OCI-LY7 (cell line): ENCODE results near the gene CMTM7. TPM values are rescaled to one million over a fixed set of nuclear protein-coding genes. Genes with fewer than 3 reads are reported as not detected.
A peak's percentile ranks its signal among the peaks of the same experiment; 100 is the strongest.

Experiments
- Bru-seq: library from RNA; stranded (reverse); fragments of 400-500 nt; gene quantifications from one replicate; lab custom pipeline; 2021; lab: Mats Ljungman, UMichigan
- BruChase-seq, 2 experiments: library from RNA; stranded (reverse); fragments of 400-500 nt; gene quantifications; one replicate each; lab custom pipeline; 2021; lab: Mats Ljungman, UMichigan
- BruUV-seq: library from RNA; stranded (reverse); fragments of 400-500 nt; replicated peaks from 2 replicates; lab custom pipeline; 2021; lab: Mats Ljungman, UMichigan
- CTCF ChIA-PET: fragments of 300-600 bp; sonication (Branson Sonifier 250); formaldehyde crosslinking; loops from one replicate; lab custom pipeline; 2022; ENCODE audit warnings: antibody characterized with exemption; ENCODE audit not compliant: unreplicated experiment; lab: Charles Lee
- POLR2A ChIA-PET: fragments of 300-600 bp; sonication (Branson Sonifier 250); formaldehyde crosslinking; loops from one replicate; lab custom pipeline; 2022; ENCODE audit warnings: antibody characterized with exemption; lab: Charles Lee
- DNase-seq: peaks from one replicate; pipeline ENCODE4 v3.0.0-alpha.2; 2015; ENCODE audit warnings: low spot score
- H2AFZ ChIP-seq: fragments of 200-600 bp; sonication (generic), shearing (Covaris generic); 2 replicates; pipeline ENCODE4 v1.6.1; 2014; ENCODE audit warnings: mild to moderate bottlenecking, antibody characterized with exemption, low read length, moderate library complexity
- H3K27ac ChIP-seq: fragments of 200-600 bp; sonication (generic); 2 replicates; pipeline ENCODE4 v1.5.1; 2014; ENCODE audit warnings: mixed run types, low read depth, mild to moderate bottlenecking, moderate library complexity, low read length, inconsistent platforms; ENCODE audit not compliant: poor library complexity, severe bottlenecking
- H3K36me3 ChIP-seq: fragments of 200-600 bp; sonication (generic); 2 replicates; pipeline ENCODE4 v1.6.1; 2014; ENCODE audit warnings: mild to moderate bottlenecking, antibody characterized with exemption, low read length, moderate library complexity, mixed read lengths; ENCODE audit not compliant: insufficient read depth
- H3K4me1 ChIP-seq: fragments of 200-600 bp; sonication (generic); 2 replicates; pipeline ENCODE4 v1.5.1; 2014; ENCODE audit warnings: mild to moderate bottlenecking, low read length; ENCODE audit not compliant: insufficient read depth, poor library complexity, severe bottlenecking
- H3K4me2 ChIP-seq: fragments of 200-600 bp; sonication (generic); 2 replicates; pipeline ENCODE4 v1.6.1; 2014; ENCODE audit warnings: mild to moderate bottlenecking, low read length
- H3K4me3 ChIP-seq: fragments of 200-600 bp; sonication (generic); 2 replicates; pipeline ENCODE4 v1.5.1; 2014; ENCODE audit warnings: mild to moderate bottlenecking, low read depth, low read length; ENCODE audit not compliant: poor library complexity, severe bottlenecking
- H3K79me2 ChIP-seq: fragments of 200-600 bp; sonication (generic); 2 replicates; pipeline ENCODE4 v1.6.1; 2016; ENCODE audit warnings: low read depth, mild to moderate bottlenecking, low read length, moderate library complexity, mixed read lengths; ENCODE audit not compliant: insufficient read depth
- H3K9me2 ChIP-seq: fragments of 200-600 bp; sonication (generic); 2 replicates; pipeline ENCODE4 v1.6.1; 2016; ENCODE audit warnings: mild to moderate bottlenecking, low read length, mixed read lengths; ENCODE audit not compliant: insufficient read depth
- H3K9me3 ChIP-seq: fragments of 200-600 bp; sonication (generic); 2 replicates; pipeline ENCODE4 v1.6.1; 2014; ENCODE audit warnings: mild to moderate bottlenecking, mixed run types, low read length, mixed read lengths
- H4K20me1 ChIP-seq: fragments of 200-600 bp; sonication (generic); 2 replicates; pipeline ENCODE4 v1.6.1; 2014; ENCODE audit warnings: mild to moderate bottlenecking, antibody characterized with exemption, low read length, moderate library complexity, mixed read lengths; ENCODE audit not compliant: insufficient read depth
- EZH2phosphoT487 ChIP-seq: fragments of 200-600 bp; sonication (generic); IDR thresholded peaks from 2 replicates; pipeline ENCODE4 v1.6.1; 2018; ENCODE audit warnings: low read depth, borderline replicate concordance, mild to moderate bottlenecking, mixed run types, antibody characterized with exemption, low read length, moderate library complexity, mixed read lengths
- intact Hi-C: fragments of 100-400 bp; cut with micrococcal nuclease; formaldehyde crosslinking; loops from one replicate; pipeline ENCODE4 v1.10.0; 2022; ENCODE audit not compliant: unreplicated experiment
- long read RNA-seq: library from polyadenylated mRNA; stranded (forward); transcript quantifications from one replicate; pipeline ENCODE4 v2.0.0, GENCODE V29; 2022
- total RNA-seq, 2 experiments: library from RNA; depleted of rRNA in 1 of 2; stranded (reverse); fragments of >200 nt in 1 of 2; shearing (Covaris generic) in 1 of 2; gene quantifications; 2 replicates each; pipeline ENCODE4 v1.2.3, GENCODE V29; 2014 to 2022
- TF ChIP-seq, protein P1 (sequence below): fragments of 200-600 bp; sonication (generic); conservative IDR thresholded peaks from 2 replicates; pipeline ENCODE4 v1.5.1; 2014; ENCODE audit warnings: mild to moderate bottlenecking, antibody characterized with exemption, low read length, moderate library complexity, mixed read lengths

The CMTM7 gene
- total RNA-seq (2014; rRNA removed; shearing (Covaris generic)) (13.2 and 16.0 TPM in 2 replicates), total RNA-seq (2022) (19.0 TPM in 2 replicates), Bru-seq, nascent RNA (percentile 58 among the genes with signal in this experiment), BruChase-seq, experiment 1, labeled RNA remaining after a 6-hour chase (percentile 62 among the genes with signal in this experiment), BruChase-seq, experiment 2, labeled RNA remaining after a 2-hour chase (percentile 56 among the genes with signal in this experiment)
- long read RNA-seq, transcript CMTM7-201 (5 exons, 2,038 nt), result major isoform, 20 of 29 reads
- long read RNA-seq, partial matches to known transcripts, result 3 of 29 reads
- long read RNA-seq, other reads (novel, unspliced or antisense), result 3 of 29 reads

- H3K9me3 ChIP-seq, result no peaks in the 10 kb centered on the region
- peak within 1 kb of the TSS; percentile 48 for H3K27ac ChIP-seq
- intact Hi-C loops, result loop anchor here (2.0 kb wide), 1 partner anchor 47 kb away; no protein-coding TSS in a partner anchor
- no peaks in the 10 kb centered on the region for H4K20me1 ChIP-seq
- H3K4me1 ChIP-seq, result peaks cover 68% of the 10 kb centered on the region
- peak within 1 kb of the TSS; percentile 87 for H3K4me3 ChIP-seq
- TF ChIP-seq, protein P1, sequence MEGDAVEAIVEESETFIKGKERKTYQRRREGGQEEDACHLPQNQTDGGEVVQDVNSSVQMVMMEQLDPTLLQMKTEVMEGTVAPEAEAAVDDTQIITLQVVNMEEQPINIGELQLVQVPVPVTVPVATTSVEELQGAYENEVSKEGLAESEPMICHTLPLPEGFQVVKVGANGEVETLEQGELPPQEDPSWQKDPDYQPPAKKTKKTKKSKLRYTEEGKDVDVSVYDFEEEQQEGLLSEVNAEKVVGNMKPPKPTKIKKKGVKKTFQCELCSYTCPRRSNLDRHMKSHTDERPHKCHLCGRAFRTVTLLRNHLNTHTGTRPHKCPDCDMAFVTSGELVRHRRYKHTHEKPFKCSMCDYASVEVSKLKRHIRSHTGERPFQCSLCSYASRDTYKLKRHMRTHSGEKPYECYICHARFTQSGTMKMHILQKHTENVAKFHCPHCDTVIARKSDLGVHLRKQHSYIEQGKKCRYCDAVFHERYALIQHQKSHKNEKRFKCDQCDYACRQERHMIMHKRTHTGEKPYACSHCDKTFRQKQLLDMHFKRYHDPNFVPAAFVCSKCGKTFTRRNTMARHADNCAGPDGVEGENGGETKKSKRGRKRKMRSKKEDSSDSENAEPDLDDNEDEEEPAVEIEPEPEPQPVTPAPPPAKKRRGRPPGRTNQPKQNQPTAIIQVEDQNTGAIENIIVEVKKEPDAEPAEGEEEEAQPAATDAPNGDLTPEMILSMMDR, result no peak
- no peak for TF ChIP-seq EZH2phosphoT487
- H3K36me3 ChIP-seq, result no peaks in the 10 kb centered on the region; the same call in 1 of the 2 replicates
- H2AFZ ChIP-seq, result peak within 1 kb of the TSS; percentile 91
- H3K79me2 ChIP-seq, result 0 out of 2 replicates have a peak, but pooled peaks cover 4% of the 10 kb centered on the region
- CTCF ChIA-PET, result interaction anchor here (0.7 kb wide), 1 partner anchor 30 kb away, joined by 3 read pairs; no protein-coding TSS in a partner anchor
- POLR2A ChIA-PET, result interaction anchor here (0.7 to 1.2 kb wide), 3 partner anchors 35 to 235 kb away, joined by 3 to 5 read pairs (median 4); no protein-coding TSS in a partner anchor
- no TSS peak for BruUV-seq
- H3K4me2 ChIP-seq, result peak within 1 kb of the TSS; percentile 92
- peak; percentile 68 for DNase-seq
- H3K9me2 ChIP-seq, result no peaks in the 10 kb centered on the region
These were observed at the start of gene CMTM7 for GRCh38 chr3:32391643-32392535. TSS of gene CMTM7 (plus strand) at chr3:32391853. CDS start at chr3:32391907, 54 bp downstream.

DNA sequence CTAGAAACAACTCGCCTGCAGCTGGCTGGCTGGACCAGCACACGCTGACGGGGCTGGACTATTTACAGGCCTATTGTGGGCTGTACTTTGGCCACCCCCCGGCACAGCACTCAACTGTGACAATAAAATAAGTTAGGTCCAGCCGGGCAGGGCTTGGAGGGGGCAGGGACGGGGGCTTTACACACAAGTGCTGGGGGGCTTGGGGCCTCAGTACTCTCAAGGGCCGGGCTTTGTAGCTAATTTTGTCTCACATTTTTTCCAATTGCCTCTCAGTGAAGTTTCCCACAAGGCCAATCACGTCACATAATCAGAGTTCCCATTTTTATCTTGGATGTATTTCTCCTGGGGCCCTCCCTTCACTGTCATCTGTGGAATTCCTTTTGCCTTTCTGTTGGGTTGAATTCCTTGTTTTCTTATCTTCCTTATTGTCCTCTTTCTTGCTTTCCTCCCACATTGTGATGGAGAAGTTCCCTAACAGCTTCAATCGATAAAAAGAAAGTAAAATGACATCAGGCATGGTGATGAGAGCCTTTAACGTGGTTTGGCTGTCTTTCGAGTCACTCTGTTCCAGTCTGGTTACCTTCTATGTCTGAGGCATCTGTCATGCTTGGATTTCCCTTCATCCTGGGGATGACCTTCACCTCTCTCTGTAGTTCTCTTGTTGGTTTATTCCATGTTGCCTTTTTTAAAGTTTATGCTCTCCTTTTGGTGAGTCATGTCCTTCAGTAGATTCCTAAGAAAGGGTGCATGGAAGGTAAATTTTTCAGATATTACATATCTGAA is 44.1 kb upstream of the CMTM7 start:
- CTCF ChIA-PET, result no interaction called here
- no peak for DNase-seq
- TF ChIP-seq, protein P1, result no peak
- no peak for TF ChIP-seq EZH2phosphoT487
- no peaks in the 10 kb centered on the region for H3K9me2 ChIP-seq
- H3K79me2 ChIP-seq, result no peaks in the 10 kb centered on the region
- H3K27ac ChIP-seq, result no peak overlapping the region
- H3K4me2 ChIP-seq, result peak overlapping the region; percentile 23
- no peaks in the 10 kb centered on the region for H3K9me3 ChIP-seq
- peak overlapping the region; percentile 52; the same call in 1 of the 2 replicates for H2AFZ ChIP-seq
- POLR2A ChIA-PET, result interaction anchor here (0.6 to 0.8 kb wide), 4 partner anchors 10 to 142 kb away, joined by 3 to 4 read pairs (median 4); no protein-coding TSS in a partner anchor
- intact Hi-C loops, result no loop called here
- H3K4me3 ChIP-seq, result no peak overlapping the region
- no peaks in the 10 kb centered on the region for H4K20me1 ChIP-seq
- H3K36me3 ChIP-seq, result no peaks in the 10 kb centered on the region
- BruUV-seq, result no TSS peak
- no peaks in the 10 kb centered on the region for H3K4me1 ChIP-seq
